NCI-H1694 (cell line): ENCODE results near the gene CLEC2A.
"Not testable (repeated sequence)": the region's sequence is repeated elsewhere in the genome, so short reads cannot be mapped to it uniquely, and the experiment has no call there.

Experiments
- DNase-seq: peaks from one replicate; lab custom pipeline; 2025; lab: John Stamatoyannopoulos, UW

The CLEC2A gene

GRCh38 chr12:9932270-9932669 is at the start of gene CLEC2A:
Gene CLEC2A (minus strand): TSS chr12:9932370. CDS start chr12:9932329, 41 bp downstream.
- no peak for DNase-seq

GRCh38 chr12:9980126-9980525 is 48.0 kb upstream of the CLEC2A start:
- no peak for DNase-seq

GRCh38 chr12:9977916-9978315 is 45.7 kb upstream of the CLEC2A start:
- no peak for DNase-seq

GRCh38 chr12:9976626-9977025 is 44.5 kb upstream of the CLEC2A start:
- DNase-seq = not testable (repeated sequence)

GRCh38 chr12:9975614-9976013 is 43.4 kb upstream of the CLEC2A start:
- DNase-seq = no peak

- DNase-seq = not testable (repeated sequence)
These were observed 42.6 kb upstream of the CLEC2A start for GRCh38 chr12:9974731-9975130.

GRCh38 chr12:9973949-9974348 is 41.8 kb upstream of the CLEC2A start:
- DNase-seq = no peak

GRCh38 chr12:9971181-9971580 is 39.0 kb upstream of the CLEC2A start, which contains the start of gene CLEC12A:
Gene CLEC12A (plus strand): TSS chr12:9971409. CDS start chr12:9971597, 188 bp downstream.
- no peak for DNase-seq

- DNase-seq = no peak
These were observed 37.5 kb upstream of the CLEC2A start for GRCh38 chr12:9969673-9970072.

GRCh38 chr12:9961901-9962300 is 29.7 kb upstream of the CLEC2A start:
- DNase-seq = no peak

GRCh38 chr12:9961106-9961505 is 28.9 kb upstream of the CLEC2A start:
- no peak for DNase-seq

GRCh38 chr12:9960590-9960989 is 28.4 kb upstream of the CLEC2A start:
- DNase-seq = no peak

GRCh38 chr12:9957834-9958233 is 25.7 kb upstream of the CLEC2A start:
- no peak for DNase-seq

GRCh38 chr12:9952954-9953729 is 21.0 kb upstream of the CLEC2A start:
- DNase-seq = not testable (repeated sequence)

GRCh38 chr12:9951026-9951675 is 19.0 kb upstream of the CLEC2A start:
- no peak for DNase-seq

- DNase-seq = no peak
These were observed 16.6 kb upstream of the CLEC2A start for GRCh38 chr12:9948606-9949296.

- DNase-seq = no peak
These were observed 15.5 kb upstream of the CLEC2A start for GRCh38 chr12:9947674-9948073.

GRCh38 chr12:9944391-9944790 is 12.2 kb upstream of the CLEC2A start:
- no peak for DNase-seq

- DNase-seq = no peak
These were observed 11.1 kb upstream of the CLEC2A start for GRCh38 chr12:9943240-9943639.

GRCh38 chr12:9941838-9942237 is 9.7 kb upstream of the CLEC2A start:
- DNase-seq = no peak

- no peak for DNase-seq
These were observed 8.2 kb upstream of the CLEC2A start for GRCh38 chr12:9940375-9940774.

GRCh38 chr12:9936591-9936990 is 4.4 kb upstream of the CLEC2A start:
- no peak for DNase-seq

GRCh38 chr12:9935026-9935425 is 2.9 kb upstream of the CLEC2A start:
- no peak for DNase-seq
